ENCODE measurements around the gene JAKMIP3.

The JAKMIP3 gene

DNA sequence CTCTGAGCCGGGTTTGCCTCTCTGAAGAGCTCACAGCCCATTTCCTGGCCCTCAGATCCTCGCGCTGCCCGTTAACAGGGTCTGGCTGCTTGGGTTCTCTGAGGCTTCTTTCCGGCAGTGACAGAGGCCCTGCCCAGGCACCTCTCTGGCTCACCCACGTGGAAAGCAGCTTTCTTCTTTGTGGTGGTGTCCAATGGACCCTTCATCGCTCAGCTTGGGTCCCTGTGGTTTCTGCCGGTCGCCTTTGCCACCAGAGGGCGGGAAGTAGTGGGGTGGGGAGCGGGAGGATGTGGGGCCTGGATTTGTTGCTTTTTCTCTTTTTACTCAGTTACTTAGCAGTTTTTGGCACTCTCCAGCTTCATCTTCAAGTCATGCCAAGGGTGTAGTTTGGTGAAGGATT, 15.6 kb upstream of the JAKMIP3 start:
- TF ChIP-seq CTCF (IDR thresholded peaks at IDR 0.05), result no peak
- H3K27ac ChIP-seq, result no peak overlapping the region
- H3K4me3 ChIP-seq, result no peak overlapping the region
- intact Hi-C loops (cut with DNase I; ENCODE audit: low total_unique reads), result no loop called here
- no peaks in the 10 kb centered on the region for H3K4me1 ChIP-seq
- DNase-seq, result no peak
- H3K36me3 ChIP-seq, result peaks cover 0 to 6% (median 0%) of the 10 kb centered on the region in 3 donors
- peaks cover 0 to 13% of the 10 kb centered on the region in 2 donors for H3K27me3 ChIP-seq
- peaks cover 7 to 28% (median 24%) of the 10 kb centered on the region in 3 donors for H3K9me3 ChIP-seq

DNA sequence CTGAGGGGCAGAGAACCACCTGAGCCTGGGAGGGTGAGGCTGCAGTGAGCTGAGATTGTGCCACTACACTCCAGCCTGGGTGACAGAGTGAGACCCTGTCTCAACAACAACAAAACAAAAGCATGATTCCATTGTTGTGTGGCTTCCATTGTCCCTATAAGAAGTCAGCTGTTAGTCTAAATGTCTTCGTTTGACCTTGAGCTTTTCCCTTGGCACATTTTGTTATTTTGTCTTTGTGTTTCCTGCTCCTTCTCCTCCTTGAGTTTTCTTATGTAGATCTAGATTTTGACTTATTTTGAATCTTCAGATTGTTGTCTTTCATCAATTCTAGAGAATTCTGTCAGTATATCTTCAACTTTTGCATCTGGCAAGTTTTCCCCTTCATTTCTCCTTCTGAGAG, 13.6 kb upstream of the JAKMIP3 start:
- Histone ChIP-seq H3K4me3 (no peak overlapping the region), H3K9me3 (peaks cover 7 to 28% (median 24%) of the 10 kb centered on the region in 3 donors), H3K27me3 (peaks cover 0 to 24% of the 10 kb centered on the region in 2 donors), H3K36me3 (peaks cover 0 to 6% (median 0%) of the 10 kb centered on the region in 3 donors), H3K27ac (no peak overlapping the region), H3K4me1 (no peaks in the 10 kb centered on the region)
- intact Hi-C loops (cut with DNase I; ENCODE audit: low total_unique reads), result no loop called here
- no peak for DNase-seq
- TF ChIP-seq CTCF (IDR thresholded peaks at IDR 0.05), result no peak

- H3K4me3 ChIP-seq, result no peak overlapping the region
- peaks cover 7 to 28% (median 24%) of the 10 kb centered on the region in 3 donors for H3K9me3 ChIP-seq
- no peaks in the 10 kb centered on the region for H3K4me1 ChIP-seq
- H3K36me3 ChIP-seq, result peaks cover 0 to 6% (median 0%) of the 10 kb centered on the region in 3 donors
- no peak for DNase-seq
- no peak overlapping the region for H3K27ac ChIP-seq
- intact Hi-C loops (cut with DNase I; ENCODE audit: low total_unique reads), result no loop called here
- no peak for TF ChIP-seq CTCF (IDR thresholded peaks at IDR 0.05)
- H3K27me3 ChIP-seq, result peaks cover 0 to 42% of the 10 kb centered on the region in 2 donors
These were observed 11.2 kb upstream of the JAKMIP3 start for GRCh38 chr10:132054564-132054963.

GRCh38 chr10:132055616-132056015, 10.1 kb upstream of the JAKMIP3 start:
- Histone ChIP-seq H3K36me3 (peaks cover 0 to 6% (median 0%) of the 10 kb centered on the region in 3 donors), H3K4me1 (no peaks in the 10 kb centered on the region), H3K27me3 (peaks cover 0 to 44% of the 10 kb centered on the region in 2 donors), H3K9me3 (peaks cover 7 to 28% (median 22%) of the 10 kb centered on the region in 3 donors), H3K27ac (no peak overlapping the region), H3K4me3 (no peak overlapping the region)
- intact Hi-C loops (cut with DNase I; ENCODE audit: low total_unique reads), result no loop called here
- TF ChIP-seq CTCF (IDR thresholded peaks at IDR 0.05), result no peak
- no peak for DNase-seq

- Histone ChIP-seq H3K36me3 (peaks cover 0 to 4% (median 0%) of the 10 kb centered on the region in 3 donors), H3K9me3 (peaks cover 4 to 18% (median 13%) of the 10 kb centered on the region in 3 donors), H3K4me3 (no peak overlapping the region), H3K4me1 (no peaks in the 10 kb centered on the region), H3K27me3 (peaks cover 0 to 47% of the 10 kb centered on the region in 2 donors), H3K27ac (no peak overlapping the region)
- TF ChIP-seq CTCF (IDR thresholded peaks at IDR 0.05), result no peak
- intact Hi-C loops (cut with DNase I; ENCODE audit: low total_unique reads), result no loop called here
- DNase-seq, result no peak
These were observed 9.1 kb upstream of the JAKMIP3 start for GRCh38 chr10:132056663-132057062.

DNA sequence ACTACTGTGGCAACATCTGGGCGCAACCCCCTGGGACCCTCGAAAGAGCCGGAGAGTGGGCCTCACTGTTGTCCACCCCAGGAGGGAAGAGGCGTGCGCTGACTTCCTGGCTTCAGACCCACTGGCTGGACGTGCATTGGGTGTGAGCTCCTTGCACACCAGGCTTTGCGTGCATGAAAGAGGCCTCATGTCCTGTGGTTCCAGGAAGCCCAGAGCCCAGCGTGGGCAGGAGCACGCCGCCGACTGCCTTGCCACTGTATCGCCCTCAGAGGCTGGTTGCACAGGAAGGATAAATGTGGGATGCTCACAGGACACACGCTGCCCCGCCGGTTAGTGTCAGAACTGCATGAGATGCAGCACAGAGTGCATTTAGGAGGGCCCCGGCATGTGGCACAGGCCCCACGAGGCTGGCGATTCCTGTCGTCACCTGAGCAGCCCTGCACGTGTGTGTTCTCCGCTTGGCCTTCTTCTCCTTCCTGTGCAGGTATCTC, 8.5 kb upstream of the JAKMIP3 start:
- H3K27me3 ChIP-seq, result peaks cover 0 to 46% of the 10 kb centered on the region in 2 donors
- peaks cover 0 to 13% (median 7%) of the 10 kb centered on the region in 3 donors for H3K9me3 ChIP-seq
- H3K4me1 ChIP-seq, result no peaks in the 10 kb centered on the region
- no peaks in the 10 kb centered on the region for H3K36me3 ChIP-seq
- intact Hi-C loops (cut with DNase I; ENCODE audit: low total_unique reads), result no loop called here
- no peak overlapping the region for H3K27ac ChIP-seq
- no peak overlapping the region for H3K4me3 ChIP-seq
- no peak for DNase-seq
- TF ChIP-seq CTCF (IDR thresholded peaks at IDR 0.05), result no peak
